Right renal pelvis (tissue), 4 donors: ENCODE results near the gene NEU4. TPM values are rescaled to one million over a fixed set of nuclear protein-coding genes. Genes with fewer than 3 reads are reported as not detected.
"Not testable (repeated sequence)": the region's sequence is repeated elsewhere in the genome, so short reads cannot be mapped to it uniquely, and the experiment has no call there.

ENCODE experiments used
- DNase-seq, 4 donors: peaks; one replicate each; pipeline ENCODE4 v3.0.0-alpha.2; 2013; ENCODE audit warnings: low read depth in 4 of 4, low spot score in 3 of 4, missing footprints in 1 of 4
- polyA plus RNA-seq, 4 donors: library from polyadenylated mRNA; unstranded; fragments of 120-200 nt; gene quantifications; one replicate each; pipeline ENCODE4 v1.2.1, GENCODE V29; 2013; ENCODE audit not compliant: insufficient read length in 4 of 4

Gene NEU4
- polyA plus RNA-seq, 4 donors: 1.1 to 1.8 (median 1.6) TPM

DNA sequence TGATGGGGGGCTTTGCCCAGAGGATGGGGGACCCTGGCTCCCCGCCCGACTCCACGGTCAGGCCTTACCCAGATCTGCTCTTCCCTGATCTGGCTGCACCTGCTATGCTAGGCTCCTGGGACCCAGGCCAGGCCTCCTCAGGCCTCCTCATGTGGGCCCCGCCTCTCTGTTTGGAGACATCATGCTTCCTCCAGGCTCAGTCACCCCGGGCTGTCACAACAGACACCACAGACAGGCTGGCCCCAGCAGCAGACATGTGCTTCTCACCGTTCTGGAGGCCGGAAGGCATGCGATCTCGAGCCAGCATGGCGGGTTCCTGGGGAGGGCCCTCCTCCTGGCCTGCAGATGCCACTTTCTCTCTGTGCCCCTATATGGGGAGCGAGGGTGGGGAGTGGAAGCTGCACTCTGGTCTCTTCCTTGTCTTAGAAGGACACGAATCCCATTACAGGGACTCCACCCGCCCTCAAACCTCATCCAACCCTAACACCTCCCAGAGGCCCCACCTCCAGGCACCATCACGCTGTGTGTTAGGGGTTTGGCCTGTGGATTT, 10.8 kb upstream of the NEU4 start:
- DNase-seq: no peak

DNA sequence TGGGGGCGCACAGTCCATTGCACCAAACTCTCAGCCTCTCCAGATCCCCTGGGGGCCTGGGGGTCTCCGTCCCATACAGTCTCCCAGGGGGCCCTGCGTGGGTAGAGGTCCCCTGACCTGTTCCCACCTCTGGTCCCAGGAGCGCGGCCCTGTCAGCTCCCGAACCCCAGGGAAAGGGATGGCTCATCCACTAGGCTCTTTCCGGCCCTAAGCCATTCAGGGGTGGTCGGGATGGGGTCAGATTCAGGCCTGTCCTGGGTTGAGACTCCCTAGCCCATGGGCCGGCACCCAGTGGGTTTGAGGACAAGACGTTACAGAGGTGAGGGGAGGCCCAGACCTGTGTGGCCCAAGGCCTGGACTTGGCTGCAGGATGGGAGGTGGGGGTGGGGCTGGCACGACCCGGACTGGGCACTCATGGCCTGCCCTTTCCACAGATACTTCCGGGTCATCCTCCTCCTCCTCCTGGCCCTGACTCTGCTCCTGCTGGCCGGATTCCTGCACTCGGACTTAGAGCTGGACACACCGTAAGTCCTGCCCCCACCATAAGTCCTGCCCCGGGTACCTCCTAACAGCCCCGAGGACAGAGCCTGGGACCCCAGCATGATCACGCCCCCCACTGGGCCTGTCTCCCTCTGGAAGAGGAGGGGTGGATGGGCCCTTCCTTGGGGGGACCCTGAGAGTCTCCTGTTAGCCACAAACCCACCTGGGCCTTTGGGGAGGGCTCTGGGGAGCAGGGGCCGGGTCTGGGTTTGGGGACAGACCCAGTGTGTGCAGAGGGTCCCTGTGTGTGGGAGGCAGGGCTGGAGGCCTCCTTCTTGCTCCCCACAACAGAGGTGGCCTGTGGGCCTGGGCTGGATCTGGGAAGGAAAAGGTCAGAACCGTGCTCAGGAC, 10.1 kb upstream of the NEU4 start:
- no peak for DNase-seq

DNA sequence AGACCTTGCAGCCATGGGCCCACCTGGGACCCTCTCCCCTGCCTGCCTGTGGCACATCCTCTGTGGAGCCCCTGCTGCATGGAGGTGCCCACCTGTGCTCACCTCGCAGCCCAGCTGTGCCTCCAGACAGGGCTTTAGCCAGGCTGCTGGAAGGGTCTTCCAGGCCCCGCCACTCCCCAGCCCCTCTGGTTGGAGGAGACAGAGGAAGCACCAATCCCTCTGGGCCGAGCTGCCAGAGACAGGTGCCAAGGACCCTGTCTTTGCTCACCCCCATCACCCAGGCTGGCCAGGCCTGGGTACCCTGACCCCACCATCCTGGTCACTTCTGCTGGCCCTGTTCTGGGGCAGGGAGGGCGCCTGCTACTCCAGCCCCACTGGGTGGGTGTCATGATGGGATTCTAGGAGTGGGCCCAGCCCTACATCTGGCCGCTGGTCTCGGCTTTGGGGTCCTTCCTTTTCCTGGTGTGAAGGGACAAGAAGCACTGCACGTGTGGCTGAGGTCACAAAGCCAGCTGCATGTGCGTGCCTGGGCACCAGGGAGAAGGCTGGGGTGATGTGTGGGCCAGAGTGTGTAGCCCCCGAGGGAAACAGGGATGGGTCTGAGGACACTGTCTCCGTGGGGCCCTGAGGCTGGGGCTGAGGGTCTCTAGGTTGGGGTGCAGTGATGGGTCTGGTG, 9.3 kb upstream of the NEU4 start:
- DNase-seq: no peak

DNA sequence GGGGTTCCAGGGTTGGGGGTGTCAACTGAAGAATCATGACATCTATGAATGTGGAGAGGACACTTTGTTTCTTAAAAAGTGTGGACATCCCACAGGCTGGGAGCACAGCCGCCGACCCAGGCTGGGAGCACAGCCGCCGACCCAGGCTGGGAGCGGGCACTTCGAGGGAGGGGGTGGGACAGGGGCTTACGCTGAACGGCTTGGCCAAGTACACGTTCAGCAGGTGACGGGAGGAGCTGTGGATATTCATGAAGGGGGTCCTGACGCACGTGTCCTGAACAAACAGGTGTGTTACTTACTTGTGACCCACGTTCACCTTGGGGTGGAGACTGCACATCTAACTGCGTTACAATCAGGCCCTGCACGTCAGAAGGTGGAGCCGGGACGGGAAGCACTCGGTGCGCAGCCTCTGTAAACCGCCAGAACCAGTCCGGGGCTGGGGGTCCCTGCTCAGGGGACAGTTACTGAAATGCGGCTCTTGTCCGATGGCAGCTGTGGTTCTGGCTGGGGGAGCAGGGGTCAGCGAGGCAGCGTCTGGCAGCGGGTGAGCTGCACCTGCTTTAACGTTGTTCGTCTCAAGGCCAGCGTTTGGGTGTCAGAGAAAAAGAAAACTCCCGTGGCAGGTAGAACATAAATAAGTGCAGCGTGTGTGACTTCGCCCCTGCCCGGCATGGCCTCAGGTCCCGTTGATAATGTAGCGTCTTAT, 8.6 kb upstream of the NEU4 start:
- DNase-seq: not testable (repeated sequence)

DNA sequence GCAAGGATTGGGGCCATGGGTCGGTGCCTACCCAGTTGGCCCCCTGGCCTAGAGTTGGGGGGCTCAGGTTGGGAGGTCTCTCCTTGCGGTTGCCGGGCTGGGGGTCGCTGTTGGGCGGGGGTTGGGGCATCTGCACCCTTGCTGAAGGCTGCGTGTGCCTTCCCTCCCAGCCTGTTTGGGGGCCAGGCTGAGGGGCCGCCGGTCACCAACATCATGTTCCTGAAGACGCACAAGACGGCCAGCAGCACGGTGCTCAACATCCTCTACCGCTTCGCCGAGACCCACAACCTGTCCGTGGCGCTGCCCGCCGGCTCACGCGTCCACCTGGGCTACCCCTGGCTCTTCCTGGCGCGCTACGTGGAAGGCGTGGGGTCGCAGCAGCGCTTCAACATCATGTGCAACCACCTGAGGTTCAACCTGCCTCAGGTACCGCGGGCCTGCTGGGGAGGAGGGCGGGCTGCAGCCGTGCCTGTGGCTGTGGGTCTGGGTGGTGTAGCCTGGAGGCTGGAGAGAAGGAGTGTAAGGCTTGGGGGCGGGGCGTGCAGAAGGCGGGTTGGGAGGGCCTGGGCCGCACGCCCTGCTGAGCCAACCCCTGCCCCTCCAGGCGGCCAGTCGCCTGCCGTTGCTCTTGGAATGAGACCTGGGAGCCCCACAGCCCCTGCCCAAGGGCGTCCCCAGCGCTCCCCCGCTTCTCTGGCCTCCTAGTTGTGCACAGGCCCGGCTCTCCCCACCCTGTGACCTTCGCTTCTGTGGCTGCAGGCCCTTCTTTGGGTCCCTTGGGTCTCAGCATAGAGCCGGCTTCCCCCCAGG, 7.2 kb upstream of the NEU4 start:
- no peak for DNase-seq

DNA sequence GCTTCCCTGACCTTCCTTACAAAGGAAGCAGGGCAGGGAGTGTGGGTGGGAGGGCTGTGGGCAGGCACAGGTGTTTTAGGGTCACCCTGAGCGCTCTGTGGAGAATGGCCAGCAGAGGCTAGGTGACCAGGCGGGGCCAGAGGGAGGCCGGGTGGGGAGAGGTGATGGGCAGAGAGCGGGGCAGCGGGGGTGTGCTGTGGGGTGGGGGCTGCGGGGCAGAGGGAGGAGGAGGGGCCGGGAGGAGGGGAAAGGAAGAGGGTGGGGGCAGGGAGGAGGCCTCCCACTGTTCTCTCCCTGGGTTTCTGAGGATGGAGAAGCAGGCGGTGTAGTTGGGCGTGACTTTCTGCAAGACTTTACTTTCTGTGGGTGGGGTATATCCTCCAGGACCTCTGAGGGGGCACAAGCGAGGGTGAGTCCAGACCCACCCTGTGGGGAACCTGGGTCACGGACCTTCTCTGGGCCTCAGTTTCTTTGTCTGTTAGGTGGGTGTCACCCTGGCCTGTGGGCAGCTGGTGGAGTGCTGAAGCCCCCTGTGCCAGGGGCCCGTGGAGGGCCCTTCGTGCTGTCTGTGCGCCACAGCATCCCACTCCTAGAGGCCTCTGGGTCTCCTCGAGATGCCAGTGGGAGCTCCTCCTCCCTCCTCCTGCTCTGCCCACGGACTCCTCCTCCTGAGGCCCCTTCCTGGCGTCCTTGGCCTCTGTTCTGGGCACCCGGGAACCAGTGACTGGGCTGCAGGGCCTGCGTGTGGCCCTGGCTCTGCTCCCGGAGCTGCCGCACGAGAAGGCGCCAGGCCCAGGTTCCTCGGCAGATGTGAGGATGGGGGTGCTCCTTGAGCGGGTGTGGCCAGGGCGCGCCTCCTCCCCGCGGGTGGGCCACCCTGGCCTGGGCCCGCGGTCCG, 6.3 kb upstream of the NEU4 start:
- no peak for DNase-seq

DNA sequence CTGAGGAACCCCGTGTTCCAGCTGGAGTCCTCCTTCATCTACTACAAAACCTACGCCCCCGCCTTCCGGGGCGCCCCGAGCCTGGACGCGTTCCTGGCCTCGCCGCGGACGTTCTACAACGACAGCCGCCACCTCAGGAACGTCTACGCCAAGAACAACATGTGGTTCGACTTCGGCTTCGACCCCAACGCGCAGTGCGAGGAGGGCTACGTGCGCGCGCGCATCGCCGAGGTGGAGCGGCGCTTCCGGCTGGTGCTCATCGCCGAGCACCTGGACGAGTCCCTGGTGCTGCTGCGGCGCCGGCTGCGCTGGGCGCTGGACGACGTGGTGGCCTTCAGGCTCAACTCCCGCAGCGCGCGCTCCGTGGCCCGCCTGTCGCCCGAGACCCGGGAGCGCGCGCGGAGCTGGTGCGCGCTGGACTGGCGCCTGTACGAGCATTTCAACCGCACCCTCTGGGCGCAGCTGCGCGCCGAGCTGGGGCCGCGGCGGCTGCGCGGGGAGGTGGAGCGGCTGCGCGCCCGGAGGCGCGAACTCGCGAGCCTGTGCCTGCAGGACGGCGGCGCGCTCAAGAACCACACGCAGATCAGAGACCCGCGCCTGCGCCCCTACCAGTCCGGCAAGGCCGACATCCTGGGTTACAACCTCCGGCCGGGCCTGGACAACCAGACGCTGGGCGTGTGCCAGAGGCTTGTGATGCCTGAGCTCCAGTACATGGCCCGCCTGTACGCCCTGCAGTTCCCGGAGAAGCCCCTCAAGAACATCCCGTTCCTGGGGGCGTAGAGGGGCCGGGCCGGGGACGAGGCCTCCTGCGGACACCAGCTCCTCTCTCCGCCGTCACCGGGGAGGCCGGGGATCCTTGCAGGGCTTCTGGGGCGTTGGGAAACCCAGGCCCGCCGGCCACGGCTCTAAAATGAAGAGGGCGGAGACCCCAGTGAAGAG, 5.3 kb upstream of the NEU4 start:
- DNase-seq: peak in 3 of 4 donors; percentile 41 to 50 (median 43)

DNA sequence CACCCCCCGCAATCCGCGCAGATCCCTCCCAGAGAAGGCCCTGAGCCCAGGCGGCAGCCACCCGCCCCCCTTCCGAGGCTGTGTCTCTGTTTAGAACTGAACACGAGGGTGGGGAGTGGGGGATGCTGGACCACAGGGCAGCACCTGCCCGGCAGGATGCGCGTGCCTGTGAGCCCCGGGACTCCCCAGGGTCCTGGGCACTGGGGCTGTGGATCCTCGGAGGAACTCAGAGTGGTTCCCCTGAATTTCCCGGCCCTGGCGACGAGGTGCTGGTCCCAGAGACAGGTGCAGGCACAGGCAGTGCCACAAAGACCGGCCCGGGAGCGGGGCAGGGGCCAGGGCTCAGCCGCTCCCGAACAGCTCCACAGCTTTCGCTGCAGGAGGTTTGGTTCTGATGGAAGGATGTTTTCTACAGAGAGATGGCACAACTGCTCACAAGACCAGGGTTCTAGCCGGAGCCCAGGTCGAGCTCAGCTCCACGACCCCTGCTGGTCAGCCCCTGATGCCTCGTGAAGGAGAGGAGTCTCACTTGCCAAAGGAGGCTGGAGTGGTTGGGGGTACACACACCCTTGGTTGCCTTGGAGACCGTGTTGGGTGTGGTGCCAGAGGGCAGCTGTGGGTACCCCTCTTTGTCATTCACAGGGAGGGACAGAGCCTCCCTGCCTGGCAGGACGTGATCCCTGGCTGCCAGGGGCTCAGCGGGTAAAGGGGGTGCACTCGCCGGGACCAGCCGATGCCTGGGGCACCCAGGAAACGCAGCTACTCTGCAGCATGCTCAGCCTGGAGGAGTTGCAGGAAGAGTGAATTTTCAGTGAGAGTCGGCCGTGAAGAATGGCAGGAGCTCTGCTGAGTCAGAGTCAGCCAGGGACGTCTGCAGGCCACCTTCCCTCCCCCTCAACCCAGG, 4.4 kb upstream of the NEU4 start:
- DNase-seq: no peak

DNA sequence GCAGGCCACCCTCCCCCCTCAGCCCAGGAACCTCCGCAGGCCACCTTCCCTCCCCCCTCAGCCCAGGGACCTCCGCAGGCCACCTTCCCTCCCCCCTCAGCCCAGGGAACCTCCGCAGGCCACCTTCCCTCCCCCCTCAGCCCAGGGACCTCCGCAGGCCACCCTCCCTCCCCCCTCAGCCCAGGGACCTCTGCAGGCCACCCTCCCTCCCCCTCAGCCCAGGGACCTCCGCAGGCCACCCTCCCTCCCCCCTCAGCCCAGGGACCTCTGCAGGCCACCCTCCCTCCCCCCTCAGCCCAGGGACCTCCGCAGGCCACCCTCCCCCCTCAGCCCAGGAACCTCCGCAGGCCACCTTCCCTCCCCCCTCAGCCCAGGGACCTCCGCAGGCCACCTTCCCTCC, 2.8 kb upstream of the NEU4 start:
- DNase-seq: not testable (repeated sequence)

DNA sequence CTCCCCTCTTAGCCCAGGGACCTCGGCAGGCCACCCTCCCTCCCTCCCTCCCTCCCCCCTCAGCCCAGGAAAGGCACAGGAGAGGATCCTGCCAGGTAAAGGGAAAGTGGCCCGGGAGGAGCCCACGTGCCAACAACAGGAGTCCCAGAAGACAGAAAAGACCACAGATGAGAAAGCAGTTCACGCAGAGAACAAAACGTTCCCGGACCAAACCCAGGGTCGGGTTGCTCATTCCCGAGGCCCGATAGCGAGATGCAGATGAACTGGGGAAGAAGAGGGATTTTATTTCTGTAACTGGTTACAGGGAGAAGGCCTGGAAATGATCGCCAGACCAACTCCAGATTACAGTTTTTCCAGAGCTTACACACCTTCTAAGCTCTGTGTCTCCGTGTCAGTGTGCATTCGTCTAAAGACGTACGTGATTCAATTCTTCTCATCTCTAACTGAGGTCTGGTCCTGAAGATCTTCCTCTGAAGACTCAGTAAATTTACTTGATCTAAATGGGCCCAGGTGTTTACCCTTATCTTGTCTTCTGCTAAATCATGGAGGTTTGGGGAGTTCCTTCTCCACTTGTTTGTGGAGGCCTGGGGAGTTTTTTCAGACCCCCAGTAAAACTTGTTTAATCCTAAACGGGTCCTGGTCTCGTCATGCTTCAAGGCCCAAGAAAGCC, 807 bp upstream of the NEU4 start:
- no peak for DNase-seq

DNA sequence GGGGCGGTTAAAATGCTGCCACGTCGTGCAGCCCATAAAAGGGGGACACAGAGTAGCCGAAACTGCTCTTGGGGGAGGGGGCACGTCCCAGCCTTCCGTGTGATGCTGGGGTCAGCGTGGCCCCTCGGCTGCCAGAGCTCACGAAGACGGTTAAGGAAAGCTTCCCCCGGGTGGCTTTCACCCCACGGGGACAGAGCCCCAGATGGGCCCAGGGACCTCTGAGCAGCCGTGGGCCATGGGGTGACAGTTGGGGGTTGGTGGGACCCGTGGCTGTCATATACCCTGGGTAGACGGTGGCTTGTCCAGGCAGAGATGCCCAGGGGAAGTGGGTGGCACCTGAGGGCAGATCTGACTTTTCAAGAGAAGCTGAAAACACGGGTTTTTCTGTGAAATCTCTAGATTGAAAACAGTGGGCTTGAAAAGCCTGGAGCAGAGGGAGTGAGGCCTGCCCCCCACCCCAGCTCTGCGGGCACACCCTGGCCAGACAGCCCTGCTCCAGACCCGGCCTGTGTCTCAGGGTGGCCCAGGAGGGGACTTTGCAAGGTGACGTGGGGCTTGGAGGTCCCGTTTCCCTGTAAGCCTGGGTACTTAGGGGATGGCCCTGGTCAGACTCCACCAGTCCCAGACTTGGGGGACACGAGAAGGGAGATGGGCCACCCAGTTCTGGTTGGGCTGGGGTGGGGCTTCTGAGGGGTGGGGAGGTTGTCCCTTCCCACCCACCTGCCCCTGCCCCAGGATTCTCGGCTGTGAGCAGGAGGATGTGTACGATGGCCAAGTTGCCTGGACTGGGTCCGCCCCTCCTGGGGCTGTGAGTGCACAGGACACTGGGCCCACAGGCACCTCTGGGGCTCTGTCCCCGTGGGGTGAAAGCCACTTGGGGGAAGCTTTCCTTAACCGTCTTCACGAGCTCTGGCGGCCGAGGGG, 652 bp downstream of the NEU4 start:
- DNase-seq: no peak

DNA sequence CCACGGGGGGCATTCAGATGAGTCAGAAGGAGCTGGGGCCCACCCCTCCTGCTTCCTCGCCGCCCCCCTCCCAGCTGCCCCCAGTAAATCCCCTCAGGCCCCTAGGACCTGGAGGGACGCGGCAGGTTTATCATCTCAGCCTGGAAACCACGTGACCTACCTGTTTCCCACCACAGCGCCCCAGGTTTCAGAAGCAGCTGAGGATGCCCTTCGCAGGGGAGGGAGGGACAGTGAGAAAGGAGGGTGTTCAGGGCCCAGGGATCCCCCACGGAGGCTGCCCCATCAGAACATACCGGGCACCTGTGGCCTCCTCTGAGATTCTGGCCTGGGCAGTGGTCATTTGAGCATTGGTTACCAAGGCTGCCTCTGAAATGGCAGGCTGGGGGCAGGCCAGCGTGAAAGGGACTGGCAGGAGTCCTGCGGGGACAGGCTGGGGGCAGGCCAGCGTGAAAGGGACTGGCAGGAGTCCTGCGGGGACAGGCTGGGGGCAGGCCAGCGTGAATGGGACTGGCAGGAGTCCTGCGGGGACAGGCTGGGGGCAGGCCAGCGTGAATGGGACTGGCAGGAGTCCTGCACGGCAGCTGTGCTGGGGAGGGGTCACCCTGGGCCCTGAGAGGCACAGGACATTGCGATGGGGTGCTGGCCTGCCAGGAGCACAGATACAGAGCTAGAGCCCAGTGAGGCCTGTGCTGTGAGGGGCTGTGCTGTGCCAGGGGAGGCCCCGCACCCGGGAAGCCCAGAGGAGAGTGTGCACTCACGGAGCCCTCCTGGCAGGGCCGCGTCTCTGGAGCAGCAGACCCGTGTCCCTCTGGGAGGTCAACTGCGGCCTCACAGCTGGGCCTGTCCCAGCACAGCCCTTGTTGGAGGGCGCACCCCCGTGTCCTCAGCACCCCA, 1.6 kb downstream of the NEU4 start:
- DNase-seq: no peak

DNA sequence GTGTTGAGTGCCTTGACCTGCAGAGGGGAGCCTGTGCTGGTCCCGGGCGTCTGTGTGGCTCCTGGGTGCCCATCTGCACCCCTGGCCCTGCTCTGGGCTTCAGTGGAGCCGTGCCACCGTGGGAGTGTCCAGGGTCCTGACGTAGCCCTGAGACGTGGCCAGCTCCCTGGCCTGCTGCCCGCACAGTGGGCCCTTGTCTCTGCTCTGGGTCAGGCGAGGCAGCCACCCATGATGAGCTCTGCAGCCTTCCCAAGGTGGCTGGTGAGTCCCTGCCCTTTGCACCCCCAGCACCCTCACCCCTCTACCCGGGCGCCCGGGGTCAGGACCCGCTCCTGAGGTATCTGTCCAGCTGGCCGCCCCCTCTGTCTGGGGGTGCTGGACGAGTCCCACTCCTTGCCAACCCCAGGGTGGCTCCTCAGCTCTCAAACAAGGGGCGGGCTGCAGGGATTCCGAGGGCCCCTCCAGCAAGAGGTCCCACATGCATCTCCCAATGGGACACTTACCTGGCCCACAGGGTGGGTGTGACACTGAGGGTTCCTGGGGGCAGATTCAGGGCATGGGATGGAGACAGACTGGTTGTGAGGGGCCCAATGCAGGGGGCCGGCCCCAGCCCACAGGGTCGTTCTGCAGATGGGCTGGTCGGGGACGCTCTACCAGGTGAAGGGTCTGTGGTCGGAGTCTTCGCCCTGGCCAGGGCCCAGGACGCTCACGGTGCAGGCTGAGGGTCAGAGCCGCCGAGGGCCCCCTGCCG, 2.4 kb downstream of the NEU4 start:
- no peak for DNase-seq
